GM21529 (cell line): Measurements from ENCODE around the gene BAZ2B.

Experiments used
- ATAC-seq: cut with Tn5 transposase; IDR thresholded peaks from one replicate; pipeline ENCODE4 v1.9.1; 2021; ENCODE audit not compliant: unreplicated experiment

Gene BAZ2B

DNA sequence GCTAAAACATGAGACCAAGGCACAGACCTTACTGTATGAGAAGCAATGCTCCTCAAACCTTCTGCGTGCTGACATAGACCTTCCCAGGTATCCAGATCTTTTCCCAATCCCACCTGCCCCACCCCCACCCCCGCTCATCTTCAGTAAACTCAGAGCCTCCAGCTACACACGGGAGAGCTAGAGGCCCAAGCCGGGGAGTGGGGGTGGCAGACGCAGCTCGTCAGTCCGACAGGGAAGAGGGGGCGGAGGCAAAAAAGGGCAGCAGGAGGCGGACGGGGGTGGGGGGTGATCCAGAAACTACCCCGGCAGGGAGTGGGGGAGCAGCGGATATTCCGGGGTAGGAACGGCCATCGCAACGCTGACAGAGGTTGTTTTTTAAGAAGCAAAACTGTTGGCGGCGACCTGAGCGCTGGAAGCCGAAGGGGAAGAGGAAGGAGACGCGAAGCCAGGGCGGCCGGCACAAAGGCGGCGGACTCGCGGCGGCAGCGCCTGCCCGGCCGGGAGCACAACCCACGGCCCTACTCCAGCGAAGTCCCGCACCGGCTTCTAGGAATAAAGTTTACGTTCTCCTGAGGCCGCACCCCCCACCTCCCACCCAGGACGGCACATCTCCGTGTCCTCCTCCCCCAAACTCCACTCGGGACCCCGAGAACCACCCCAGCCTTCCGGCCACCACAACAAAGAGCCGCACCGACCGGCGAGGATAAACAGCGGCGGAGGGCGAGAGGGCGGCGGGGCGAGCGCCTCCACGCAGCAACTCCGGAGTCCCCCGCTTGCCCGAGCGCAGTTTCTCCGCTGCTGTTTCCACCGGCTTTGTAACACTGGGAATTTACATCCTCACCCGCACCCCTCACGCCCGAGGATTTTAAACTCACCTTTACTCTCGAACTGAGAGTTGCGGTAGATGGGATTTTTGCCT, 722 bp downstream of the BAZ2B start:
- ATAC-seq = peak; percentile 74

DNA sequence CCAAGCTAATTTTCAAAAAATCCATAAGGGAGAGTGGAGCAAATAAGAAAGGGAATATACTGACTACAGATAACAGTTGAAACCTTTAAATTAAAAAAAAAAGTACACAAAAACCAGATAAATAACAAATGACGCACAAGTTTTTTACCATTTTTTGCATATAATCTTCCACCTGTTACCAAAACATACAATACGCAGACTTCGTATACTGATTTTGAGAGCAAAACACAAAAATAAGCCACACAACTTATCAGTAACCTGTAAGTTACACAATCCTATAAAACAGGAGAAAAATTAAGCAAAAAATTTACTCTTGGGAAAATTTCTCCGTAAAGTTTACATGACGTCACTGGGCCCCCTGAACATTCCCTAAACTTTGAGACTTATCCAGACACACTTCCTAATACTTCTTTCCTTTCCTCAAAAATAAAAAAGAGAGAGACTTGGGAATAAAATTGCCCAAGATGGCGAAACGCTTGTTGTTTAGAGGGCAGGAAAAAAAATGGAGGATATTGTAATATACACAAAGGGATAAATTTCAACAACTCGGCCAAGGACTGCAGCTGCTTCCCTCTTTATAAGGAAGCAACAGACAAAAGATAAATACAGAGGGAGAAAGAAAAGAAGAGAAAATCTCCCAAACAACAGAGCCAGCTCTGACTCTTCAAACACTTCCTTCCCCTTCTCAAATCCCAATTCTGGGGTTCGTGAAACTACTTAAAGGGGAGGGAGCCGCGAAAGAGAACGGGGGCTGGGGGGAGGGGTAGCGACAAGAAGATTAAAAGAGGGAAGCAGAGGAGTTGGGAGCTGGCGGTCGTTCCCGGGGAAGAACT, 1.6 kb downstream of the BAZ2B start:
- ATAC-seq = peak; percentile 8

DNA sequence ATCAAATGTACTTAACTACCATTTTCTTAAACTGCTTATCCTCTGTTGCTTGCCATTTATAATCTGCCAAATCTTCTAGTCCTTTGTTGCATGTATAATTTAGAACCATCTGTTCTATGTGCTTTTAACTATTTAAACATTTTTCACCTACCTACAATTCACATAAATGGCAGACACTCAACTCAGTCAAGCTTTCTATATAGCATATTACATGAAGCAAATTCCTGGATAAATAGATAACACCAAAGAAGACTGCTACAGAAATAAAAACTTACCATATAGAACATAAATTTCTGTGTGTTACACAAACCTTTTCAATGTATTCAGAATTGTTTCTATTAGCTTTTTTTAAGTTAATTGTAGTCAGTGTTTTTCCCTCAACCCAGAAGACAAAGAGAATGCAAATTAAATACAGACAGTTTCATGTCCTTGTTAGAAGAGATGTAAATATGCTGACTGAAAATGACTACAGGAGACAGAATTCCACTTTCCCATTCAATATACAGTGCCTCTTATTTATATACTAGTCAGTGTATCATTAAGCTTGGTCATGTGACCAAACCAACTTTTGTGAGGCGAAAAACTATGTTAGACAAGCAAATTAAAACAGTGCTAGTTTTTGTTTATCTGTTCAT, 2.6 kb downstream of the BAZ2B start:
- ATAC-seq = no peak

DNA sequence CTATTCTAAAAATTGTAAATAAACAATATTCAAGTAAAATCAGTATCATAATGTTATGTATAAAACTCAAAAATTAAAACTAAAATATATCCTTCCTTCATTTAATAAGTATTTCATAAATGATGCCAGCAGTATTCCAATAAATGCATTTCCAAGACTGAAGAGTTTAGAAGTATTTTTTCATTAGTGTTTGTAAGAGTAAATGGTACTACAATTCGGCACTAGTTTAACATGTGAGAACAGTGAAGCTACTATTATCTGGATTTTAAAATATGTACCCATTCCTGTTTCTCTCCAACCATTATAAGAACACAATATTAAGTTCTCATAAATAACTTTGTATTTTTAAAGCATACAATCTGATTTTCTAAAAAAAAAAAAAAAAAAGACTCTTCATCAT, 3.3 kb downstream of the BAZ2B start:
- ATAC-seq = no peak

DNA sequence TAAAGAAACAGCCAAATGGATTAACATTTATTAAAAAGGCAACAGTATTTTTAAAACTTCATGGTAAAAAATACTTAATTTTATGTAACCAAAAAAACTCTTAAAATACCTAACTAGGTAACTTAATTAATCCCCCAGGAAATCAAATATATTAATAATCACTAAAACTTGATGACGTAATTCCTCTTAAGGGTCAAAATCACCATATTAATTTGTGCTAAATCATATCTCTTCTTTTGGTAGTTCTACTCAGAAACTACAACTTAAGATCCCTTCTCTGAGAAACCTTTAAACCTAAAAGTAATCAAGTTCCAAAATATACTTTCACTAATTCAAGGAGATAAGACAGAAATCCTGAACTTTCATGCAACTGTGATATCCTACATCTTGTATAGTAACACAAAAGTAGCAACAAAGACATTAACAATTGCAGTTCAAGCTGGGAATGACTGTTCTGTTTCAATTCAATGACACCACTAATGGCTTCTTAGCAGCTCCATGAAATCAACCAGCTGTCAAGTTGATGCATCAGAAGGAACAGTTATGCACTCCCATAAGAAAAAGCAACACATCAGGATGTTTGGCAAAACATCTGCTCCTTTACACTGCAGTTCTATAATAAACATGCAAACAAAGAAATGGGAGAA, 4.0 kb downstream of the BAZ2B start:
- no peak for ATAC-seq

DNA sequence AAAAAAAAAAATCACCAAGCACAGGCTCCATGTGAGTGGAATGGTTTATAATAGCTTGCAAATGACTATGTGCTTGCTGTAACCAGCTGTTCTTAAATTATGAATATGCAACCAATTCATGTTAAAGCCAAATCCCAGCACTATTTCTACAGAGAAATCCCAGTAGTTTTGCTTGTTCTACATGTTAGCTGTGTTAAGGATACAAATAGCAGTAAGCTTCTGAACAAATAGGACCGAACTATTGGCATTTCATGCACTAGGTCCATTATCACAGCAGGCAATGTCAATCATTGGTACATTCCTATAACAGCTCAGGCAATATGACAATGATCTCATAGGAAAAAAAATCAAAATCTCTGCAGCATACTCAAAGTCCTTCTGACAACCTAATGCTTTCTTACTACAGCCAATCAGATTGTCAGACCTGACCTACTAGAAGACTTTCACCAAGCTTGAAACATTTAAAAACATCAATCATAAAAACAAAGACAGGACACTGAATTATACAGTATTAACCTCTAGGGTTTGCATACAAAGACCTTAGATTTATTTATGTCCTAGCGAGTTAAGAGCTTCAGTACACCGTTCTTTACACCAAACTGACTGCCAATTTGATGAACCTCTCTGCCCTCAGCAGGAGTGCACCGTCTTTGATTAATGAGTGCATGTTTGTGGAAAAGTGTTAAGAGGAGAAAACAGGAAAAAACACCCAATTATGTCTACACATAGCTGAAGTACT, 6.4 kb downstream of the BAZ2B start:
- ATAC-seq = no peak

DNA sequence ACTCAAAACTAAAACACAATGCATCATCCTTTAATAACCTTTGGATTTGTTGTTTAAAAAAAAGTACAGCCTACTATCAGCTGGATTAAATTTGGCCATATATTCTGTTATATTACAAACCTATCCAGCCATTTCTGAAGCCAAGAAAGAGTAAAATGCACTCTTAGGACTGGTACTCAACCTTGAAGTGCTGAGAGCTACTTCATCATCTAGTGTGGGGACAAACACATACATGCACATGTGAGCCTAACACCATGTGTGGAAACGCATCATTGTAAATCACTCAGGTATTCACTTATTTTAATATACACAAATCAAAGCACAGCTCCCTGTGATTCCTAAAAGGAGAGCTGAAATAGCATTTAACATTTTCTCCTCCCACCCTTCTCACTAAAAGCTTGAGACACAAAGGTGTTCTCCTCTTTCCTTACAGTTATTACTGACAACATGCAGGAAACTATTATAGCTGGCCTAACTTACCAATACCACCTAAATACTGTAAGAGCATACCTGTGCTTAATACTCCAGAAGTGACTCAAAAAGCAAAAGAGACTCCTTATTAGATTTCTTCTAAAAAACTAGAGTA, 7.5 kb downstream of the BAZ2B start:
- no peak for ATAC-seq

DNA sequence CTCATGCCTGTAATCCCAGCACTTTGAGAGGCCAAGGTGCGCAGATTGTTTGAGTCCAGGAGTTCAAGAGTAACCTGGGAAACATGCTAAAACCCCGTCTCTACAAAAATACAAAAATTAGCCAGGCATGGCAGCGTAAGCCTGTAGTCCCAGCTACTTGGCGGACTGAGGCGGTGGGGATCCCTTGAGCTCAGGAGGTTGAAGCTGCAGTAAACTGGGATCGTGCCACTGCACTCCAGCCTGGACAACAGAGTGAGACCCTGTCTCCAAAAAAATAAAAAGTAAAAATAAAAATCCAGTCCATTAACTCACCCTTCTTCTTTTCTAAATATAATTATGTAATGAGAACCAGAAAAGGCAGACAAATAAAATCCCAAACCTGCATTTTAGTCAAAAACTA, 8.2 kb downstream of the BAZ2B start:
- ATAC-seq = no peak

DNA sequence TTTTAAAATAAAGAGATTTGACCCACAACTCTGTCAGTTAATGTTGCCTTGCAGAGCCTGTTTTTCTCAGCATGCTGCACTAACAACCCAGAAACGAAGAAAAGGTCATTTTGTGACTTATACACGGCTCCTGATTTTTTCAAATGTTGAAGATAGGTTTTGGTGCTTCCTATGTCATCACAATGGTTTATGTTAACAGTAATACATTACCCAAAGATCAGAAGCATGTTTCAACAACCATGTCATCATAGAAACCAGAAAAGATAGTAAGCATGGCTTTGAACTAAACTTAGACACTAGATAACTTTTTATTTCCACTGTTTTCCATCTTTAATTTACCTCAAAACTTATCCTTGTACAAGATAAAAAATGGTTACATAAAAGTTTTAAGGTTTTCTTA, 10.1 kb downstream of the BAZ2B start:
- ATAC-seq = no peak

DNA sequence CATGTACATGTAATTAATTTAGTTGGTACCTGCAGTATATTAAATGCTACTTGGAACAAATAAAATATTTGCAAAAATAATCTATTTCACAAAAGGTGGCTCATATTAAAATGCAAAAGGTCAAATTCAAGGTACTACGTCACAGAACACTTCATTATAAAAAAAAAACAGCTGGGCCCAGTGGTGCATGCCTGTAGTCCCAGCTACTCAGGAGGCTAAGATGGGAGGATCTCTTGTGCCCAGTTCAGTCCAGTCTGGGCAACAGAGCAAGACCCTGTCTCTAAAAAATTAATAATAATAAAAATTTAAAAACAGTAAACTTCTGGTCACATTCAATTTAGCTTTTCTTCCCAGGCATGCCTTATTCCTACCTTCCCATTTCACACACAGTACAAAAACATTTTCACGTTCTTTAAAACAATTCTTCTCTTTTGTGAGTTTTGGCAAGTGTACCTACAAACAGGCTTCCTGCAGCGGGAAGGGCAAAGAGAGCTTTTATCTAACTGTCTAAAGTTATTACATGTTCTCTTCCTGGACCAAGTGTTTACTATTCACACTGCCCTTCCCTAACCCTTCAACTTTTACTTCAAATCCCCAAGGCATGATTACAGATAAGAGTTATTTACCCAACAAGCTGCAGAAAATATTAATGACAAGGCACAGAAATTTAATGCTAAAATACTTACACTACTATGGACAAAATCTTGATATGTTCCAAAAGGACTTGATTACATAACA, 10.7 kb downstream of the BAZ2B start:
- no peak for ATAC-seq

DNA sequence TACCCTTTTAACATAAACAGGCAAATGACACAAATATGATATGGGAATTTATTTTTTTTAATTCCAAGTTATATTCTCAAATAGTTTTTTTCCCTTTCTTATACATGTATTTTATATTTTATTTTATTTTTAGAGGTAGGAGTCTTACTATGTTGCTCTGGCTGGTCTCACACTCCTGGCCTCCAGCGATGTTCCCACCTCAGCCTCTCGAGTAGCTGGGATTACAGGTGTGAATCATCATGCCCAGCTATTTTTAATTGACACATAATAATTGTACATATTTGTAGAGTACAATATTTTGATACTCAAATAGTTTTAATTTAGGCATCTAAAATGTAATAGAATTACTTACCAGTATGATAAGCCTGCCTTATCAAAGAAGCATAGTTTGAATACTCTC, 12.2 kb downstream of the BAZ2B start:
- ATAC-seq = no peak

DNA sequence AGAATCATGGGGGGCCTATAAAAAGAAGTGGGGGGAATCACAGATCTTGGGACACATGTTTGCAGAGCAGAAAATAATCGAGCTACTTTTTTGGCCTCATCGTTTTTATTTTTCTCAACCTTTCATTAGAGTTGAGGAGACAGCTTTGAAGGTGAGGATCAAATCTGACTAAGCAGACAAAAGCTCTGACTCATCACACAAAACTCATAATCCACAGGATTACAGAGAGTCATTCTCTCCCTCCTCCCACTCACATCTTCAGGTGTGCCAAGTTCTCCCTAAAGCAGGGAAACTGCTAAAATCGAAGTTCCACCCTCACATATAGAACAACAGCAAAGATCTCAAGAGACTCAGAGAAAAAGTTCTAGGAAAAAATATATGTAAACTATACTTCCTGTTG, 15.6 kb downstream of the BAZ2B start:
- ATAC-seq = no peak

DNA sequence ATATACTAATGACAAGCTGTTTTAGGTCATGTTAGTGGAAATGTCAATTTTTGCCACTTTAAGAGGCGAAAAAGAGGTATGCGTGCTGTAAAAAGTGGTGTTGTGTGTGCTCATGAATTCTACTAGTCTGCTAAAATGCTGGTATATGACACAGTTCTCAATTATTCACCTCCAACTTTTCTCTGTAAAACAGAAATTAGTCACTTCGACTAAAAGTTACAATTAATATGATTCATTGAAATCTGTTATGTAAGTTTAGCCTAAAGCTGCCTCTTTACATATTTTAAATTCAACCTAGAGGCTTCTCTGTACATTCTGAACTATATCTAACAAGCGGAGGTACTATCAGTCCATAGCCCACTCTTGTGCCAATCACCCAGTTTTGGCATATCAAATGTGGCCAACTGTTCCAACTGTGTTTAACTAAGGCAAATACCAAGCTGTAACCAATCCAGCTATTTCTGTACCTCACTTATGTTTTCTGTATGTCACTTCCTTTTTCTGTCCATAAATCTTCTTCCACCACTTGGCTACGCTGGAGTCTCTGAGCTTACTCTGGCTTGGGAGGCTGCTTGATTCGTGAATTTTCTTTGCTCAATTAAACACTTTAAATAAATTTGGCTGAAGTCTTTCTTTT, 20.8 kb downstream of the BAZ2B start:
- ATAC-seq = no peak

DNA sequence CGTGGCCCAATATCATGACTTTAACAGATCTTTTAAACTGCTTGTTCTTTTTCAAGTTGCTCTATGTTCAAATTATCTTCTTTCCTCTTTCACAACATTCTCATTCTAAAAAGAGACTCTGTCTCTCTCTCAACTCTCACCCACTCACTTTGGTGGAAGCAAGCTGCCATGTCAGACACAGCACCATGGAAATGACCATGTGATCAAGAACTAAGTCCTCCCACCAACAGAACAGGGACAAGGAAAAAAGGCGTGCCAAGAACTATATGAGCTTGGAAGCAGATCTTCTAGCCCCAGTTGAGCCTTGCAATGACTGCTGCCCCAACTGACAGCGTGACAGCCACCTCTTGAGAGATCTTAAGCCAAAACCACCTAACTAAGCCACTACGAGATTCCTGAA, 23.9 kb downstream of the BAZ2B start:
- no peak for ATAC-seq

DNA sequence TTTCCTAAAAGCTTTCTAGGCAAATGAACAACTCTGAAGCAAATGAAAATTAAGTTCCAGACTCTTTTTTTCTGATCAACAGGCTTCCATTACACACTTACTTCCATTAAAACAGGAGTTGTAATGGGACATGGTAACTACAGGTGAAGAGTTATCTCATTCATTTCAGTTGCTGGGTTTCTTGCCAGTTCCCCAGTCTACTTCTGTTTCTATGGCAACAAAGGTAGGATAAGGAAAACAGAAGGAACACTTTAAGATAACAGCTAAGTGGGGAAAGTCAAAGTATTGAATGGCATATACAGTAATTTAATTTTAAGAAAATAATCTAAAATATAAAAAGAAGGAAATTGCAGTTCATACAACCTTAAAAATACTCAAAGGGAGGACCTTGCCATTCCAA, 25.1 kb downstream of the BAZ2B start:
- ATAC-seq = no peak

DNA sequence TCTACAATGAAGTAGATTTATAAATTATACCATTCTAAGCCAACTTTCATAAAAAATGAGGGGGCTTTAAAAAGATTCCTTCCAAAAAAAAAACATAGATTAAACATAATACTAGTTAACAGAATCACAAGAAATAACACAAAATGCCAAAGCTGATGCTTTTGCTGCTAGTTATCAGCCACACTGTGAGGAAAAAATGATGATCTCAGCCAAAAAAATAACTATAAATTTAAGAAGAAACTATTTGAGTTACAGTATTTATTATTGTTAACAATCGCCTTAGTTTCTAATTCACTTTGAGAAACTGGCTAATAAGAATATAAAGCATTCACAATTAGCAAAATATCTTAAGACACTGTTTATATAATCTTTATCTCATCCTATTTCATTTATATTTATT, 27.1 kb downstream of the BAZ2B start:
- ATAC-seq = no peak

DNA sequence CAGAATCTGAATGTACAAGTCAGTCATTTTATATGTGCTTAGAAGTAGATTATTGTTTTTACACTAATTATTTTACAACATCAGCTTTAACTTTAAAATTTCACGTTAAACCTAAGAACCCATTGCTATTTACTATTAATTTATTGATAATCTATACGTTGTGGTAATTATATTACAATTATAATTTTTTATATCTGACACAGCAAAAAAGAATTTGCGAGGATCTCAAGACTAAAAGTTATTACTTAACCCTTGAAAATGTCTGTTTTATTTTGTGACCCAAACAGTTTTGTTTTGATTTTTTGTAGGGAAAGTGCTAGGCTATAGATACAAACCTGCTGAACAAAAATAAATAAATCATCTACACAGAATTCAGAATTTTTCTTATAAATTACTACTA, 30.3 kb downstream of the BAZ2B start:
- no peak for ATAC-seq

DNA sequence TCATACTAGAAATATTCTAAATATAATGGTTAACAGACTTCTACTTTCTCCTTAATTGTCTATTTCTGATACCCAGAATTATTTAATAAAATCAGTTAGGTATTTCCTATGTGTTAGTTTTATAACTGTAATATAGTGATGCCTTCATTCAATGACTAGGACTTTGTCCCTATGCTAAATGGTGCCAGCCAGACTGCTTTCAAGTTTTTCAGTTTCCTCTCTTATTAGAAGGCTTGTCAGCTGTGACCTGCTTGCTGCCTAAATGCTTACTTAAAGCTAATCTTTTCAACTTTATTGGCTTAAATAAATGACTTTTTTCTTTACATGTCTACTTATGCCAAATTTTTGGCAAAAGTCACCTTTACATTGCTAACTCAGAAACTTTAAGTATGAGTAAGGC, 30.7 kb downstream of the BAZ2B start:
- ATAC-seq = no peak

DNA sequence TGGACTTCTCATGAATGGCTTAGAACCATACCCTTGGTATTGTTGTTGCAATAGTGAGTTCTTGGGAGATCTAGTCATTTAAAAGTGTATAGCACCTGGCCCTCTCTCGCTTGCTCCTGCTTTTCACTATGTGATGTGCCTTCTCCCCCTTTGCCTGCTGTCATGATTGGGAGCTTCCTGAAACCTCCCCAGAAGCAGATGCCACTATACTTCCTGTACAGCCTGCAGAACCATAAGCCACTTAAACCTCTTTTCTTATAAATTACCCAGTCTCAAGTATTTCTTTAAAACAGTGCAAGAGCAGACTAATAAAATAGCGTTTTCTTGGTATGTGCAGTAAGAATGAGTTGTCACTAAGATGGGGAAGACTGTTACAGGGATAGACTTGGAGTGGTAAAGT, 31.6 kb downstream of the BAZ2B start:
- ATAC-seq = no peak
